SK-N-SH (cell line): Measurements from ENCODE around the gene ERMN.

Experiments used
- JUND ChIP-seq: IDR thresholded peaks from 2 replicates; pipeline ENCODE4 v1.4.0; 2012
- TAF1 ChIP-seq: IDR thresholded peaks from 2 replicates; pipeline ENCODE4 v1.6.1; 2012; ENCODE audit warnings: low read depth, mild to moderate bottlenecking, low read length, moderate library complexity, borderline replicate concordance

DNA sequence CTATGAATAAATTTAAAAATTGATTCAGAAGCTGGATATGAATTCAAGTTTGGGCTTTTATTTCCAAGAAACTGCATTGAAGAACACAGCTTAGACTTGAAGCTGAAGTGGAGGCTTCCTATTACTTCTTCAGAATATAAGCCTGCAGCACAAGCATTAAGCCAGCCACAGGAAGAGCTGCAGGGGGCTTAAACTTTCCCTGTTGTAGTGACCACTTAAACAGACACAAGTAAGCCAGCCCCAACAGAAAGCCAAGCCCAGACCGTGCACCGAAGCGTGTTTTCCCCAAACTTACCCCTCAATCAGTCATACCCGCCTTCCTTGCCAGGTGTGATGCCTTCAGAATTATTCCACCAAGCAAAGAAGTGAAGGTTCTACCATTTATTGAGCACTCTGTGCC is 28.7 kb downstream of the ERMN start:
- TF ChIP-seq TAF1 (no peak), JUND (no peak)
